Measurements from ENCODE around the gene MEGF9. TPM values are rescaled to one million over a fixed set of nuclear protein-coding genes. Genes with fewer than 3 reads are reported as not detected.
A peak's percentile ranks its signal among the peaks of the same experiment; 100 is the strongest.

The MEGF9 gene
- total RNA-seq, 2 experiments from 2014 or later: 3.8 TPM

DNA sequence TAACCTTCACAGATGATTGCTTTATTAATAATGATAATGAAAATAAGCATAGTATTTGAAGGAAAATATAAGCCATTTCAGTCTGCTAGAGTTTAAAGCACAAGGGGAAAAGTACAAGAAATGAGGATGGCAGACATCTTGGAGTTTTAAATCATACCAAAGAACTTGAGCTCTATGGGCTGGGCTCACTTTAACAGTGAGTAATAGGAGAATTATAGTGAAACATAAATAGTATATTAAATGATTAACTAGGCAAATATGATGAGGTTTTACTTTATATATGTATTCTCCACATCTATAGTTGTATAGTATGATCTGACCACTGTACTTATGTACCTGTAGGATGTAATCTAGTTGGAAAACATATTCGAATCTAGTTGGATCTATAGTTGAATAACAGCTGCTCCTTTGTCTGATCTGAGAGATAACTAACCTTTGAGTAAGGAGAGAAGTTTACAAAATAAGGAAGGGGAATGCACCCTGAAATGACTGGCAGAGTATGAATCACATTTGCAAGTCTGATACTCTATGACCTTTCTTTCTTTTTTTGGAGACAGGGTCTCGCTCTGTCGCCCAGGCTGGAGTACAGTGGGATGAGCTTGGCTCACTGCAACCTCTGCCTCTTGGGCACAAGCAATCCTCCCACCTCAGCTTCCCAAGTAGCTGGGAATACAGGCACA is 17.6 kb downstream of the MEGF9 start:
- Mint-ChIP-seq H3K9me3 (no peaks in the 10 kb centered on the region), H3K36me3 (ENCODE audit: low read depth) (no peaks in the 10 kb centered on the region), H3K4me1 (ENCODE audit: low read depth) (peaks cover 36% of the 10 kb centered on the region), H3K27ac (no peak overlapping the region), H3K4me3 (no peak overlapping the region), H3K27me3 (ENCODE audit: low read depth) (no peaks in the 10 kb centered on the region)
- DNase-seq: no peak
- CTCF ChIA-PET: interaction anchor here (0.7 kb wide), 1 partner anchor 426 kb away, joined by 4 read pairs; no protein-coding TSS in a partner anchor
- intact Hi-C loops (cut with micrococcal nuclease): loop anchor here (1.0 kb wide), 1 partner anchor 14 kb away; no protein-coding TSS in a partner anchor

- Mint-ChIP-seq H3K9me3 (no peaks in the 10 kb centered on the region), H3K27ac (no peak overlapping the region), H3K4me3 (no peak overlapping the region), H3K36me3 (ENCODE audit: low read depth) (no peaks in the 10 kb centered on the region), H3K4me1 (ENCODE audit: low read depth) (peaks cover 36% of the 10 kb centered on the region), H3K27me3 (ENCODE audit: low read depth) (no peaks in the 10 kb centered on the region)
- DNase-seq: no peak
- CTCF ChIA-PET: no interaction called here
- intact Hi-C loops (cut with micrococcal nuclease): no loop called here
These were observed 19.7 kb downstream of the MEGF9 start for GRCh38 chr9:120694559-120694958.

- Mint-ChIP-seq H3K9me3 (no peaks in the 10 kb centered on the region), H3K27ac (no peak overlapping the region), H3K36me3 (ENCODE audit: low read depth) (no peaks in the 10 kb centered on the region), H3K27me3 (ENCODE audit: low read depth) (no peaks in the 10 kb centered on the region), H3K4me1 (ENCODE audit: low read depth) (peaks cover 33% of the 10 kb centered on the region), H3K4me3 (no peak overlapping the region)
- intact Hi-C loops (cut with micrococcal nuclease): no loop called here
- CTCF ChIA-PET: interaction anchor here (0.6 kb wide), 1 partner anchor 18 kb away, joined by 6 read pairs; no protein-coding TSS in a partner anchor
- no peak for DNase-seq
These were observed 20.6 kb downstream of the MEGF9 start for GRCh38 chr9:120693700-120694008.

DNA sequence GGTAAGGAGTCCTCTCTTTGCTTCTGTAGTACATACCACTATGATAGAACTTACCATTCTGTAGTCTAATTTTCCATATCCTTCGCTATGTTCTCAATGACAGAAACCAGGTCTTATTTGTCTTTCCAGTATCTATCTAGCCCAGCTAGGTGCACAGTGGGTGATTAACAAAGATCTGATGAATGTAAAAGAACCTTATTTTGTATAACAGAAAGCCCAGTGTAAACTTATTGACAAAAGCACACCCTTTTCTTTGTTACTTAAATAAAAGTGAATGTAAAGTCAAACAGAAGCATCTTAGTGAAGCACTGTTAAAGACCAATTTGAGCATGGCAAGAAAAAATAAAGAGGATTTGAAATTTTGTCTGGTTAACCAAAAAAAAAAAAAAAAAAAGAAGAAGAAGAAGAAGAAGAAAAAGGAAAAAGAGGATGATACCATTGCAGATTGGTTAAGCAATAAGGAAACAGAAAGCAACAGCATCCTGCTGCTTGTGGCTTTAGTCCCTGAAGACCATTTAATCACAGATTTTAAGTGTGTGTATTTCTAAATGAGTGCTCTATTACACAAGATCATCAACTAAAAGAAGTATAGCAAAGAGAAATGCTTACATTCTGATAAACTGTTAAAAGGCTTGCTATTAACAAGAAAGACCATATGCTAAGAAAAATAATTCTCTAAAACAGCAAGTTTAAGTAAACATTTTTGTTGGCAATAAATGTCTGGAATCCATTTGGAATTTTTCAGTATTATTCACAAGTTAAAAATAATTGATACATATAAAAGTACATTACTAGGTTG is 21.2 kb downstream of the MEGF9 start:
- peak; percentile 13 for DNase-seq
- Mint-ChIP-seq H3K36me3 (ENCODE audit: low read depth) (no peaks in the 10 kb centered on the region), H3K27ac (no peak overlapping the region)

DNA sequence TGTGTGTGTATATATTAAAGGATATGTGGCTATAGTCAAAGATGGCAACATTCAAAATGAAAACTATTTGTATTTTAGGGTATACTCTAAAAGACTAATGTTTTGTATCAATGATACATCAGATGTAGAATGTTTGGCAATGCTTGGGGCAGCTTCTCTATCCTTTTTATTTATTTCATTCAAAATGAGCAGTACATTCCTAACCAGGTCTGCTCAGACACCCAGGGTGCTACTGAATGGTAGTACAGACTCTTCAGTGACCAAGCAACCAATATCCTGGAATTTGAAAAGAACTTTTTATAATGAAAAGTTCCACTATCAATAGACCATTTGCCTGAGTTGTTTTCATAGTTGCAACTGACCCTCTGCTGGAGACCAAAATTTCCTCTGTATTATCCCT is 23.9 kb downstream of the MEGF9 start:
- CTCF ChIA-PET: interaction anchor here (1.2 kb wide), 1 partner anchor 348 kb away, joined by 3 read pairs; no protein-coding TSS in a partner anchor
- H3K4me1 Mint-ChIP-seq (ENCODE audit: low read depth): peaks cover 24% of the 10 kb centered on the region
- H3K4me3 Mint-ChIP-seq: no peak overlapping the region
- intact Hi-C loops (cut with micrococcal nuclease): no loop called here
- H3K27me3 Mint-ChIP-seq (ENCODE audit: low read depth): no peaks in the 10 kb centered on the region
- H3K36me3 Mint-ChIP-seq (ENCODE audit: low read depth): peaks cover 2% of the 10 kb centered on the region
- no peak for DNase-seq
- H3K9me3 Mint-ChIP-seq: no peaks in the 10 kb centered on the region
- no peak overlapping the region for H3K27ac Mint-ChIP-seq

More for the DNA sequence above, 21.2 kb downstream of the MEGF9 start:
- peaks cover 33% of the 10 kb centered on the region for H3K4me1 Mint-ChIP-seq (ENCODE audit: low read depth)
- intact Hi-C loops (cut with micrococcal nuclease): no loop called here
- no peak overlapping the region for H3K4me3 Mint-ChIP-seq
- no peaks in the 10 kb centered on the region for H3K9me3 Mint-ChIP-seq
- CTCF ChIA-PET: interaction anchor here (0.7 kb wide), 1 partner anchor 293 kb away, joined by 3 read pairs; no protein-coding TSS in a partner anchor
- no peaks in the 10 kb centered on the region for H3K27me3 Mint-ChIP-seq (ENCODE audit: low read depth)

GRCh38 chr9:120689860-120690259 is 24.4 kb downstream of the MEGF9 start:
- CTCF ChIA-PET: interaction anchor here (1.2 kb wide), 1 partner anchor 349 kb away, joined by 3 read pairs; no protein-coding TSS in a partner anchor
- no peak for DNase-seq
- Mint-ChIP-seq H3K27me3 (ENCODE audit: low read depth) (no peaks in the 10 kb centered on the region), H3K4me1 (ENCODE audit: low read depth) (peaks cover 22% of the 10 kb centered on the region), H3K4me3 (no peak overlapping the region), H3K9me3 (no peaks in the 10 kb centered on the region), H3K27ac (no peak overlapping the region), H3K36me3 (ENCODE audit: low read depth) (peaks cover 2% of the 10 kb centered on the region)
- intact Hi-C loops (cut with micrococcal nuclease): no loop called here

GRCh38 chr9:120688758-120689157 is 25.5 kb downstream of the MEGF9 start:
- intact Hi-C loops (cut with micrococcal nuclease): no loop called here
- DNase-seq: no peak
- Mint-ChIP-seq H3K9me3 (no peaks in the 10 kb centered on the region), H3K27ac (no peak overlapping the region), H3K4me3 (no peak overlapping the region), H3K4me1 (ENCODE audit: low read depth) (peaks cover 14% of the 10 kb centered on the region), H3K27me3 (ENCODE audit: low read depth) (no peaks in the 10 kb centered on the region), H3K36me3 (ENCODE audit: low read depth) (peaks cover 2% of the 10 kb centered on the region)
- CTCF ChIA-PET: no interaction called here

DNA sequence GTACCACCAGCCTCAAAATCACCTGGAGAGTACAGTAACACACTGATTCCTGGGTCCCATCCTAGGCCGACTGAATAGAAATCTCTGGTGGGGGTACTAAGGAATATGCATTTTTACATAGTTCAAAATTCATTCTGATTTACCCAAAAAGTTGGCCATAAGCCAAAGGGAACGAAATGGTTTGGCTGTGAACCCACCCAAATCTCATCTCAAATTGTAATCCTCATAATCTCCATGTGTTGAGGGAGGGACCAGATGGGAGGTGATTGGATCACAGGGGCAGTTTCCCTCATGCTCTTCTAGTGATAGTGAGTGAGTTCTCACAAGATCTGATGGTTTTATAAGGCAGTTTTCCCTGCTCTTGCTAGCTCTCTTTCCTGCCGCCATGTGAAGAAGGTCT is 31.1 kb downstream of the MEGF9 start:
- Mint-ChIP-seq H3K27ac (no peak overlapping the region), H3K27me3 (ENCODE audit: low read depth) (no peaks in the 10 kb centered on the region), H3K4me3 (no peak overlapping the region), H3K36me3 (ENCODE audit: low read depth) (peaks cover 3% of the 10 kb centered on the region), H3K9me3 (no peaks in the 10 kb centered on the region), H3K4me1 (ENCODE audit: low read depth) (peaks cover 3% of the 10 kb centered on the region)
- intact Hi-C loops (cut with micrococcal nuclease): no loop called here
- CTCF ChIA-PET: no interaction called here
- no peak for DNase-seq

DNA sequence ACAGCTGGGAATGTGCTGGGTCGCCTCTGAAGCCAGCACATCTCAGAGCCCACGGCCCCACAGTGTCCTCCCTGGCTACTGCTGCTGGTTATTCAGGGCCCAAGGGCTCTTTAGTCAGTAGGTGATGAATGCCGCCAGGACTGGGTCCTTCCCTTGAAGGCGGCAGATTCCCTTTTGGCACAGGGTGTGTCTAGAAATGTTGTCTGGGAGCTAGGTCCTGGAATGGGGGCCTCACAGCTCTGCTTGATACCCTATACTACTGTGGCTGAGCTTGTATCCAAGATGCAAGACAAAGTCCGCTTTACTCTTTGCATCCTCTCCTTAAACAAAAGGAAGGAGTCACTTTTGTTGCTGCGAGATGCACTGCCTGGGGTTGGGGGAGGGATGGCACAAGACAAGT is 33.1 kb downstream of the MEGF9 start:
- no peak for DNase-seq
- CTCF ChIA-PET: no interaction called here
- no peaks in the 10 kb centered on the region for H3K9me3 Mint-ChIP-seq
- no peaks in the 10 kb centered on the region for H3K27me3 Mint-ChIP-seq (ENCODE audit: low read depth)
- H3K4me1 Mint-ChIP-seq (ENCODE audit: low read depth): peaks cover 3% of the 10 kb centered on the region
- intact Hi-C loops (cut with micrococcal nuclease): no loop called here
- H3K36me3 Mint-ChIP-seq (ENCODE audit: low read depth): peaks cover 3% of the 10 kb centered on the region
- H3K4me3 Mint-ChIP-seq: no peak overlapping the region
- no peak overlapping the region for H3K27ac Mint-ChIP-seq

DNA sequence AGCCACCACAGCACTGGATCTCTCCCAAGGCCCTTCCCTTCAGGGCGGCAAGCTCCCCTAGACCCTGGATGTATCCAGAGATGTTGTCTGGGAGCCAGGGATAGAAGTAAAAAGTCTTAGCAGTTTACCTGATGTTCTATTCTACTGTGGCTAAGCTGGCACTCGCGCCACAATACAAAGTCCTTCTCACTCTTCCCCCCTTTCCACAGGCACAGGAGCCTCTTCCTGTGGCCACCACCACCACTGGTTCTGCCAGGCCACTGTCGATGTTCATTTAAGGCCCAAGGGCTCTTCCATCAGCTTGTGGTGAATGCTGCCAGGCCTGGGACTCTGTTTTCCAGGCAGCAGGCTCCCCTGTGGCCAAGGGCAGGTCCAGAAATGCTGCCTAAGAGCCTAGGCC is 33.7 kb downstream of the MEGF9 start:
- H3K36me3 Mint-ChIP-seq (ENCODE audit: low read depth): peaks cover 2% of the 10 kb centered on the region
- no peak for DNase-seq
- CTCF ChIA-PET: no interaction called here
- H3K9me3 Mint-ChIP-seq: no peaks in the 10 kb centered on the region
- intact Hi-C loops (cut with micrococcal nuclease): no loop called here
- peaks cover 3% of the 10 kb centered on the region for H3K4me1 Mint-ChIP-seq (ENCODE audit: low read depth)
- no peak overlapping the region for H3K4me3 Mint-ChIP-seq
- no peak overlapping the region for H3K27ac Mint-ChIP-seq
- H3K27me3 Mint-ChIP-seq (ENCODE audit: low read depth): no peaks in the 10 kb centered on the region

DNA sequence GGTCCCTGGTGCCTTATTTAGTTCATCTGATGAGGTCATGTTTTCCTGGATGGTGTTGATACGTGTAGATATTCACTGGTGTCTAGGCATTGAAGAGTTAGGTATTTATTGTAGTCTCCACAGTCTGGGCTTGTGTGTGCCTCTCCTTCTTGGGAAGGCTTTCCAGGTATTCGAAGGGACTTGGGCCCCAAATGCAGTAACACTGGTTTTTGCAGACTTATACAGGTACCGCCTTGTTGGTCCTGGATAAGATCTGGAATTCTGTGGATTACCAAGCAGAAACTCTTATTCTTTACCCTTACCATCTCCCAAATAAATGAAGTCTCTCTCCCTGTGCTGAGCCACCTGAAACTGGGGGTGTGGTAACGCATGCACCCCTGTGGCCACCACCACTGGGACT is 34.1 kb downstream of the MEGF9 start:
- CTCF ChIA-PET: no interaction called here
- Mint-ChIP-seq H3K4me3 (no peak overlapping the region), H3K36me3 (ENCODE audit: low read depth) (peaks cover 2% of the 10 kb centered on the region), H3K27ac (no peak overlapping the region), H3K4me1 (ENCODE audit: low read depth) (peaks cover 3% of the 10 kb centered on the region), H3K9me3 (no peaks in the 10 kb centered on the region), H3K27me3 (ENCODE audit: low read depth) (no peaks in the 10 kb centered on the region)
- intact Hi-C loops (cut with micrococcal nuclease): no loop called here
- DNase-seq: no peak

- Mint-ChIP-seq H3K4me3 (no peak overlapping the region), H3K27me3 (ENCODE audit: low read depth) (no peaks in the 10 kb centered on the region), H3K4me1 (ENCODE audit: low read depth) (no peaks in the 10 kb centered on the region), H3K9me3 (no peaks in the 10 kb centered on the region), H3K36me3 (ENCODE audit: low read depth) (peaks cover 2% of the 10 kb centered on the region), H3K27ac (no peak overlapping the region)
- CTCF ChIA-PET: no interaction called here
- intact Hi-C loops (cut with micrococcal nuclease): no loop called here
- DNase-seq: no peak
These were observed 36.3 kb downstream of the MEGF9 start for GRCh38 chr9:120677965-120678364.
